Measurements from ENCODE around the gene SPIN1.

- TF ChIP-seq CTCF (IDR thresholded peaks at IDR 0.05) (no peak), POLR2A (IDR thresholded peaks at IDR 0.05) (no peak)
These were observed 9.8 kb downstream of the SPIN1 start for GRCh38 chr9:88398016-88398415.
